Nephron progenitor cell (in vitro differentiated cells): ENCODE data around the gene CC2D1A.

ENCODE experiments used
- DNase-seq: peaks from one replicate; pipeline ENCODE4 v3.0.0; 2021
- H3K27ac Mint-ChIP-seq: 2 replicates; pipeline ENCODE4 v1.8.0; 2021; ENCODE audit warnings: mild to moderate bottlenecking, moderate library complexity, mixed read lengths
- H3K27me3 Mint-ChIP-seq: 2 replicates; pipeline ENCODE4 v1.8.0; 2021; ENCODE audit warnings: mild to moderate bottlenecking, low read depth, mixed read lengths; ENCODE audit not compliant: poor library complexity
- H3K36me3 Mint-ChIP-seq: 2 replicates; pipeline ENCODE4 v1.8.0; 2021; ENCODE audit warnings: low read depth, mixed read lengths
- H3K4me1 Mint-ChIP-seq: 2 replicates; pipeline ENCODE4 v1.8.0; 2021; ENCODE audit warnings: mixed read lengths
- H3K4me3 Mint-ChIP-seq: 2 replicates; pipeline ENCODE4 v1.8.0; 2021; ENCODE audit warnings: mild to moderate bottlenecking, moderate library complexity, mixed read lengths
- H3K9me3 Mint-ChIP-seq: 2 replicates; pipeline ENCODE4 v1.8.0; 2021; ENCODE audit warnings: mild to moderate bottlenecking, moderate library complexity, mixed read lengths
- TF ChIP-seq, protein P1 (sequence below): fragments of 200-600 bp; sonication (generic); IDR thresholded peaks from 2 replicates; pipeline ENCODE4 v1.5.0; 2021; ENCODE audit warnings: antibody characterized with exemption

Gene CC2D1A

DNA sequence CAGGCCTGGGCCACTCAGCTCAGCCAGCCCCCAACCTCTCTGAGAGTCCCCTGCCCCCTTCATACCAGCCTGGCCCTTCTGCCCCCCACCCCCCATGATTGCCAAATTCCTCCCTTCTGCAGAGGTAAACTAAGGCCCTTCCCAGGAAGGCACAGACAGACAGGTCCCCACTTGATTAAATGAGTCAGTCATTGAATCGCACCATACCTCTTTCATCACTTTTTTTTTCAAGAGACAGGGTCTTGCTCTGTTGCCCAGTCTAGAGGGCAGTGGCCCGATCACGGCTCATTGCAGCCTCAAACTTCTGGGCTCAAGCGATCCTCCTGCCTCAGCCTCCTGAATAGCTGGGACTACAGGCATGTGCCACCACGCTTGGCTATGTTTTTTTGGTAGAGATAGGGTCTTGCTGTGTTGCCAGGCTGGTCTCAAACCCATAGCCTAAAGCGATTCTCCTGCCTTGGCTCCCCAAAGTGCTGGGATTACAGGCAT, 26.2 kb downstream of the CC2D1A start:
- TF ChIP-seq, protein P1, sequence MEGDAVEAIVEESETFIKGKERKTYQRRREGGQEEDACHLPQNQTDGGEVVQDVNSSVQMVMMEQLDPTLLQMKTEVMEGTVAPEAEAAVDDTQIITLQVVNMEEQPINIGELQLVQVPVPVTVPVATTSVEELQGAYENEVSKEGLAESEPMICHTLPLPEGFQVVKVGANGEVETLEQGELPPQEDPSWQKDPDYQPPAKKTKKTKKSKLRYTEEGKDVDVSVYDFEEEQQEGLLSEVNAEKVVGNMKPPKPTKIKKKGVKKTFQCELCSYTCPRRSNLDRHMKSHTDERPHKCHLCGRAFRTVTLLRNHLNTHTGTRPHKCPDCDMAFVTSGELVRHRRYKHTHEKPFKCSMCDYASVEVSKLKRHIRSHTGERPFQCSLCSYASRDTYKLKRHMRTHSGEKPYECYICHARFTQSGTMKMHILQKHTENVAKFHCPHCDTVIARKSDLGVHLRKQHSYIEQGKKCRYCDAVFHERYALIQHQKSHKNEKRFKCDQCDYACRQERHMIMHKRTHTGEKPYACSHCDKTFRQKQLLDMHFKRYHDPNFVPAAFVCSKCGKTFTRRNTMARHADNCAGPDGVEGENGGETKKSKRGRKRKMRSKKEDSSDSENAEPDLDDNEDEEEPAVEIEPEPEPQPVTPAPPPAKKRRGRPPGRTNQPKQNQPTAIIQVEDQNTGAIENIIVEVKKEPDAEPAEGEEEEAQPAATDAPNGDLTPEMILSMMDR = no peak
- H3K27ac Mint-ChIP-seq = no peak overlapping the region
- DNase-seq = no peak
- peaks cover 30% of the 10 kb centered on the region for H3K4me1 Mint-ChIP-seq
- H3K4me3 Mint-ChIP-seq = no peak overlapping the region
- no peaks in the 10 kb centered on the region for H3K9me3 Mint-ChIP-seq
- H3K36me3 Mint-ChIP-seq = peaks cover 10% of the 10 kb centered on the region
- peaks cover 6% of the 10 kb centered on the region for H3K27me3 Mint-ChIP-seq

DNA sequence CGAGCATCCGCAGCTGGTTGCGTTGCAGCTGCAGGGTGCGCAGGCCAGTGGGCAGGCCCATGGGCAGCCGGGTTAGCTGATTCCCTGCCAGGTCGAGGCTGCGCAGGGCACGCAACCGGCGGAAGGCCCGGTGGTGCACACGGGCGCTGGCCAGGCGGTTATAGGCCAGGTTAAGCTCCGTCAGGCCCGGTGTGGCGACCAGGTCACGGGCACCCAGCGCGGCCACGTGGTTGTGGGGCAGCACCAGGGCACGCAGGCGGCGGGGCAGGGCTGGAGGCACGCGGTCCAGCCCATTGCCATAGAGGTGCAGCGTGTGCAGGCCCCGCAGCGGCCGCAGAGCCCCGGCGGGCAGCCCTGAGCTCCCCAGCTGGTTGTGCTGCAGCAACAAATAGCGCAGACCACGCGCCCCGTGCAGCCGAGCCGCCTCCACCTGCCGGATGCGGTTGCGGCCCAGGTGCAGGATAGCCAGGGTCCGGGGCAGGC, 27.0 kb downstream of the CC2D1A start:
- Mint-ChIP-seq H3K4me1 (peaks cover 35% of the 10 kb centered on the region), H3K9me3 (no peaks in the 10 kb centered on the region), H3K27ac (no peak overlapping the region), H3K27me3 (peaks cover 12% of the 10 kb centered on the region), H3K4me3 (no peak overlapping the region), H3K36me3 (peaks cover 7% of the 10 kb centered on the region)
- TF ChIP-seq, protein P1 = no peak
- DNase-seq = no peak

DNA sequence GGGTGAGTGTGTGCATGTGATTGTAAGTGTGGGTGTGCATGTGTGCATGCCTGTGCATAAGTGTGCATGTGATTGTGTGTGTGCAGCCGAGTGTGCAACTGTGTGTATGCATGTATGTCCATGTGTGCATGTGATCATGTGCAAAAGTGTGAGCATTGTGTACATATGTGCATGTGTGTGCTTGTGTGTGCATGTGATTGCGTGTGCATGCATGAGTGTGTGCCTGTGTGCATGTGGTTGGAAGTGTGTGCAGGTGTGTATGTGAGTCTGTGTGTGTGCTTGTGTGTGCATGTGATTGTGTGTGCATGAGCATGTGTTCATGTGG, 28.7 kb downstream of the CC2D1A start:
- H3K4me3 Mint-ChIP-seq = no peak overlapping the region
- peaks cover 21% of the 10 kb centered on the region for H3K27me3 Mint-ChIP-seq
- no peak for DNase-seq
- no peaks in the 10 kb centered on the region for H3K36me3 Mint-ChIP-seq
- H3K27ac Mint-ChIP-seq = no peak overlapping the region
- no peaks in the 10 kb centered on the region for H3K9me3 Mint-ChIP-seq
- peaks cover 35% of the 10 kb centered on the region for H3K4me1 Mint-ChIP-seq
- TF ChIP-seq, protein P1 = no peak

DNA sequence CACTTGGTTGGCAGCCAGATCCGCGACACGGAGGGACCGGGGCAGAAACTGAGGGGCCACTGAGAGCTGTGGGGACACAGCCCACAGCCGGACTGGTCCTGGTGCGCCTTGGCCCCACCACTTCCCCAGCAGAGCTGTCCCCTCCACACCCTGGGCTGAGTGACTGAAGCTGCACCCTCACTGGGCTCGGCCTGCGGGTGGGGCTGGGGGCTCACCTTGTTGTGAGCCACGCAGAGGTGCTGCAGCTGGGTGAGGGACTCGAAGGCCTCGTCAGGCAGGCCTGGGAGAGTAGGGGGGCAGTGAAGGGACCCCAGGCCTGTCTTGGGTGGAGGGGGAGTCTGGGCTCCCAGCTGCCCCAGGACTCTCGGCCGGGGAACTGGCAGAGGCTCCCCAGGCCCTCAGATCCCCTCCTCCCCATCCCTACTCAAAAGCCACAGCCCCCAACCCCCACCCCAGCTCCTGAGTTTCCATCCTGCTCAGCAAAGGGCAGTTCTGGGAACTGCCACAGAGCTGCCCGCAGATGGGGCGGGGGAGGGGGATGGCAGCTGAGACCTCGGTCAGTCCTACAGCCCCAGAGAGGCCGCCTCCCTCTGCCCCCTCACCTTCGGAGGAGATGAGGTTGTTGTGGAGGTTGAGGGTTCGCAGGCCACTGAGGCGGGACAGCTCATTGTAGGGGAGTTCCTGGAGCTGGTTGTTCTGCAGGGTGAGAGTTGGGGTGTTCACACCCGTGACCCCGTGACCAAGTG, 29.9 kb downstream of the CC2D1A start:
- TF ChIP-seq, protein P1 = no peak
- Mint-ChIP-seq H3K4me1 (peaks cover 35% of the 10 kb centered on the region), H3K27ac (no peak overlapping the region), H3K4me3 (peak overlapping the region; percentile 49), H3K27me3 (peaks cover 27% of the 10 kb centered on the region), H3K9me3 (no peaks in the 10 kb centered on the region), H3K36me3 (no peaks in the 10 kb centered on the region)
- DNase-seq = peak; percentile 58

- H3K4me1 Mint-ChIP-seq = peaks cover 35% of the 10 kb centered on the region
- peak overlapping the region; percentile 26 for H3K27ac Mint-ChIP-seq
- H3K9me3 Mint-ChIP-seq = no peaks in the 10 kb centered on the region
- H3K36me3 Mint-ChIP-seq = no peaks in the 10 kb centered on the region
- H3K4me3 Mint-ChIP-seq = peak overlapping the region; percentile 65
- TF ChIP-seq, protein P1 = no peak
- DNase-seq = peak; percentile 56
- H3K27me3 Mint-ChIP-seq = peaks cover 32% of the 10 kb centered on the region
These were observed 31.7 kb downstream of the CC2D1A start for GRCh38 chr19:13937479-13938300.
